ENCODE results near the gene LGMN. TPM values are rescaled to one million over a fixed set of nuclear protein-coding genes. Genes with fewer than 3 reads are reported as not detected.
"Not testable (repeated sequence)": the region's sequence is repeated elsewhere in the genome, so short reads cannot be mapped to it uniquely, and the experiment has no call there.

Gene LGMN
- total RNA-seq, 4 donors from 2014 or later: 226 to 405 (median 297) TPM

DNA sequence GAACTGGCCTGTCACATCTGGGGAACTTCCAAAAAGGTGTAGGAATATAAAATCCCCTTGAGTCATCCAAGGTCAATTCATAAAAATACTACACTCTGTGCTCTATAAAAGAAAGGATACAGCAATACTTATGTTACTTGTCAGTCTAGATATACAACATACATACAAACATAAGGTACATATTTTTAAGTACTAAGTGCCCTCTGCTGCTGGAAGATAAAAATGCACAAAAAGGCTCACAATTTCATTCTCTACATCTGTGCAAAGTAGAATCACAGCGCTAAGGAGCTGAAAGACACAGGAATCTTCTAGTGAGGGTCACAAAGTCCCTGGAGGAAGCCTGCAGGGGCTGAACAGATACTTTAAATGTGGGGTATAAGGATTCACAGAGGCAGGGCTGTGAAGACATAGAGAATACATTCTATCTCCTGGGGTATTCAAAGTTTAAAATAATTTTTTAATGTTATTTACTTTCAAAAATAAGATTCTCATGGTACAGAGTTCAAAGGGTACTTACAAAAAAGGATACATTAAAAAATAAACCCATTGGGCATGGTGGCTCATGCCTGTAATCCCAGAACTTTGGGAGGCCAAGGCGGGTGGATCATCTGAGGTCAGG lies 35.5 kb upstream of the LGMN start:
- whole genome bisulfite sequencing, 2 donors: 46 to 52% methylated on average over 2 of the region's 2 CpGs
- Histone ChIP-seq H3K9me3 (no peaks in the 10 kb centered on the region), H3K27me3 (no peaks in the 10 kb centered on the region), H3K36me3 (no peaks in the 10 kb centered on the region), H3K4me1 (peaks cover 10 to 11% of the 10 kb centered on the region in 2 donors), H3K27ac (peak overlapping the region; percentile 2 to 17 (median 14)), H3K4me3 (replicated peaks in 1 of 3) (no peak overlapping the region)
- no peak for DNase-seq
- TF ChIP-seq, protein P1, sequence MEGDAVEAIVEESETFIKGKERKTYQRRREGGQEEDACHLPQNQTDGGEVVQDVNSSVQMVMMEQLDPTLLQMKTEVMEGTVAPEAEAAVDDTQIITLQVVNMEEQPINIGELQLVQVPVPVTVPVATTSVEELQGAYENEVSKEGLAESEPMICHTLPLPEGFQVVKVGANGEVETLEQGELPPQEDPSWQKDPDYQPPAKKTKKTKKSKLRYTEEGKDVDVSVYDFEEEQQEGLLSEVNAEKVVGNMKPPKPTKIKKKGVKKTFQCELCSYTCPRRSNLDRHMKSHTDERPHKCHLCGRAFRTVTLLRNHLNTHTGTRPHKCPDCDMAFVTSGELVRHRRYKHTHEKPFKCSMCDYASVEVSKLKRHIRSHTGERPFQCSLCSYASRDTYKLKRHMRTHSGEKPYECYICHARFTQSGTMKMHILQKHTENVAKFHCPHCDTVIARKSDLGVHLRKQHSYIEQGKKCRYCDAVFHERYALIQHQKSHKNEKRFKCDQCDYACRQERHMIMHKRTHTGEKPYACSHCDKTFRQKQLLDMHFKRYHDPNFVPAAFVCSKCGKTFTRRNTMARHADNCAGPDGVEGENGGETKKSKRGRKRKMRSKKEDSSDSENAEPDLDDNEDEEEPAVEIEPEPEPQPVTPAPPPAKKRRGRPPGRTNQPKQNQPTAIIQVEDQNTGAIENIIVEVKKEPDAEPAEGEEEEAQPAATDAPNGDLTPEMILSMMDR (IDR thresholded peaks at IDR 0.05): peak in 5 of 6 experiments; percentile 19 to 89 (median 67)
- no peak for TF ChIP-seq POLR2A (IDR thresholded peaks at IDR 0.05)
- intact Hi-C loops (cut with DNase I): loop anchor here (2.0 to 10.0 kb wide), 2 partner anchors 69 to 99 kb away; no protein-coding TSS in a partner anchor

DNA sequence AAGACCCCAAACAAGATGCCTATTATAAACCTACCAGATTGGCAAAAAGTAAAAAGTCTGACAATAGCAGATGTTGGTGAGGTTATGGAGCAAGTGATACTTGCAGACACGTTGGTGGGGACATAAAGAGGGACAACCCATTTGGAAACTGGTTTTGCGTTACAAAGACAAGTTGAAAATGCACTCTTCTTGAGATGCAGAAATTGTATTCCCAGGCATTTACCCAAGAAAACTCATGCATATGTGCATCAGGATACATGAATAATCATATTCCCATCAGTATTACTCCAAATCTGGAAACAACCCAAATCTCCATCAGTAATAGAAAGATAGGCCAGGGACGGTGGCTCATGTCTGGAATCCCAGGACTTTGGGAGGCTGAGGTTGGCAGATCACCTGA lies 32.9 kb upstream of the LGMN start:
- no peaks in the 10 kb centered on the region for H3K27me3 ChIP-seq
- intact Hi-C loops (cut with DNase I): loop anchor here (10.0 kb wide), 1 partner anchor 97 kb away; no protein-coding TSS in a partner anchor
- no peaks in the 10 kb centered on the region for H3K36me3 ChIP-seq
- no peaks in the 10 kb centered on the region for H3K9me3 ChIP-seq
- peaks cover 10 to 11% of the 10 kb centered on the region in 2 donors for H3K4me1 ChIP-seq
- no peak overlapping the region for H3K27ac ChIP-seq
- no peak for TF ChIP-seq POLR2A (IDR thresholded peaks at IDR 0.05)
- TF ChIP-seq, protein P1 (IDR thresholded peaks at IDR 0.05): no peak
- DNase-seq: no peak
- 86 to 94% methylated on average over 3 of the region's 3 CpGs for WGBS, 2 donors
- no peak overlapping the region for H3K4me3 ChIP-seq (replicated peaks in 1 of 3)

DNA sequence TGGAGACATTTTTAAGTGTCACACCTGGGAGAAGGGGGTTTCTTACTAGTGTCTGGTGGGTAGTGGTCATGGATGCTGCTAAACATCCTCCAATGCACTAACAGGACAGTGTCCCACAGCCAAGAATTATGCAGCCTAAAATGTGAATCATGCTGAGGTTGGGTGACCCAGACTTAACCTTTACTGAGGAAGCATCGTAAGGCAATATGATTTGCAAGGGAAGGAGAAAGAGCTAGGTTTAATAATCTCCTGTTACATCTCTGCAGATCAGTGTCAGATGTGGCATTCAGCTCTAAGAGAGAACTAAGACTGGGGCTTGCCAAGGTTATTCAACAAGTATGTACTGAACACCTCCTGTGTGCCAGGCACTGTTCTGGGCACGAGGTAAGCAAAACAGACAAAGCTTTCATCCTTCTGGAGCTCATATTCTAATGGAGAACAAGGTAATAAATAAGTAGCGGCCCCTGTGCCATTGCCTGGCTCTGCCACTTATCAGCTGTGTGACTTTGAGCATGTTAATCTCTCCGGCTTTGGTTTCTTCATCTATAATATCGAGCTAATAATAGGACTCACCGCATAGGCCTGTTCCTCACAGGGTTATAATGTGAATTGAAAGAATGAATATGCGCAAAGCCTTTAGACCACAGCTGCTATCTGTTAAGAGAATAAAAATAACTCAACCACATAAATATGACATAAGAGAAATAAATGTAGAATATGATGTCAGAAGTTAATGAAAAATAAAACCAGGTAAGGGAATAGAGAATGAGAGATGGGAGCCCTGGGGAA lies 32.2 kb upstream of the LGMN start:
- no peak overlapping the region for H3K27ac ChIP-seq
- no peaks in the 10 kb centered on the region for H3K36me3 ChIP-seq
- no peak for DNase-seq

DNA sequence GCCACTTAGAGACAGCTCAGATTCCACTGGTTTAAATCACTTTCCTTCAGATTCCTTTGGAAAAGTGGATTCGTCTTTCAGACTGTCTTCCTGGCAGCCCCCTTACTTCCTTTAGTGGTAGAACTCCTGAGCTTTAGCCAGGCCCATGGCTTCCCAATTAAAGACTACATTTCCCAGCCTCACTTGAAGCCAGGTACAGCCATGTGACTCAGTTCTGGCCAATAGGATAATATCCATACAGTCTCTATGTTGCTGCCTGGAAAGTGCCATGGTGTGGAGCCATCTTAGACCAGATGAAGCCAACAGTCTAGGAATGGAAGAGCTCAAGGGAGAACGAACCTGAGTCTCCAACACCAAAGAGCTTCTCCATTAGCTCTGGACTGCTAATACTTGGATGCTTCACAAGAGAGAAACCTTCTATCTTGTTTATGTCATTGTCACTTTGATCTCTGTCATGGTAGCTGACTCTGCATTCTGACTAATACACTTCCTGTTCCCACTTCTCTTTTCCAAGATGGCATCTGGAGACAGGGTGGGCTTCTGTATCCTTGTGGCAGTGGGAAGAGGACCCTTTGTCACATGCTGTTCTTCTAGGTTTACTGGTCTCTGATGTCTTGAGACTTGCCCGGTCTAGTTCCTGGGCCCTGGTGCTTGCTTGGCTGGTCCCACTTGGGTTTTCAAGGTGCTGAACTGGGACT lies 30.6 kb upstream of the LGMN start:
- H3K36me3 ChIP-seq; intact Hi-C loops (cut with DNase I); H3K27me3 ChIP-seq; H3K4me3 ChIP-seq (replicated peaks in 1 of 3); DNase-seq; H3K9me3 ChIP-seq; H3K27ac ChIP-seq: not testable (repeated sequence)
- WGBS, 2 donors: 80 to 95% methylated on average over 3 of the region's 3 CpGs
- peaks cover 10 to 15% of the 10 kb centered on the region in 2 donors for H3K4me1 ChIP-seq

More for the DNA sequence above, 32.2 kb upstream of the LGMN start:
- WGBS, 2 donors: 88 to 93% methylated on average over 7 of the region's 7 CpGs
- no peaks in the 10 kb centered on the region for H3K27me3 ChIP-seq
- H3K9me3 ChIP-seq: no peaks in the 10 kb centered on the region
- TF ChIP-seq POLR2A (IDR thresholded peaks at IDR 0.05): no peak
- TF ChIP-seq, protein P1 (IDR thresholded peaks at IDR 0.05): no peak
- intact Hi-C loops (cut with DNase I): loop anchor here (10.0 kb wide), 1 partner anchor 96 kb away; no protein-coding TSS in a partner anchor
- H3K4me3 ChIP-seq (replicated peaks in 1 of 3): no peak overlapping the region
- peaks cover 15 to 16% of the 10 kb centered on the region in 2 donors for H3K4me1 ChIP-seq

DNA sequence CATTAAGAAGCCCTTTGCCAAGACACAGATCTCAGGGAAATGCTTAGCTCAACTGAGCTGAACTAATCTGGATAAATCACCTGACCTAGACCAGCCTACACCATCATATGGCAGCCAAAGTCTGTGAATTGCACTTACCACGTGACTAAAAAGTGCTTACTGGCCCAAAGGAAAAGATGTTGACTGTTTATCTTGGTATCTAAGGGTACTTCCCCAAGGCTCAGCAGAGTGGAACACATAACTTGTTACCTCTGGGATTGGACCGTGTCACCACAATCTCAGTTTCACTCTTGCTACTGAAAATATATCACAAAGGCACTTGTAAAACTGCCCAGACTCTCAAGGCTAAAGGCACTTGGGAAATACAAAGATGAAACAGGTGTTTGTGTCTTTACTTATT lies 26.9 kb upstream of the LGMN start:
- H3K27me3 ChIP-seq; intact Hi-C loops (cut with DNase I); H3K4me3 ChIP-seq (replicated peaks in 1 of 3); H3K9me3 ChIP-seq; H3K36me3 ChIP-seq: not testable (repeated sequence)
- 4 to 15% methylated on average over 2 of the region's 2 CpGs for WGBS, 2 donors
- peaks cover 10% of the 10 kb centered on the region in 2 donors for H3K4me1 ChIP-seq
- peak; percentile 50 to 54 for DNase-seq
- peak overlapping the region; percentile 41 to 62 (median 46) for H3K27ac ChIP-seq
